ENCODE measurements around the gene OLFML1. TPM values are rescaled to one million over a fixed set of nuclear protein-coding genes. Genes with fewer than 3 reads are reported as not detected.
A peak's percentile ranks its signal among the peaks of the same experiment; 100 is the strongest.

OLFML1 gene
- total RNA-seq, 1 experiment from 2014 or later, result not detected

DNA sequence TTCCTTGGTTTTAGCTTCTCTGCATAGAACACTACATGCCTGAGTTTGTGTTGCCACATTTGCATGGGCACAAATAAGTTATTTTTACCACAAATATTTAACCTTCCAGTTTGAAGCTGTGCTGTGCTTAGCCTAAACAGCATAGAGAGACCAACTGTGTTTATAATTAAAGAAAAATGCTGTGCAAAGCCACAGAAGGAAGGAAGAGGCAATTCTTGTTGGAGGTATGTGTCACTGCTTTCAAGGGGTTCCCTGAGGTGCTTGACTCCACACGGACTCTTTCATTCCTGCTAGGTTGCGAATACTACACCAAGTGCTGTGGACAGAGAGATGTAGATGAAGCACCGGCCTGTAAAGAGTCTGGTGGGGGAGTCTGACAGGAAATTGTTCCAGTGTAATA, 47.6 kb upstream of the OLFML1 start:
- H4K20me1 ChIP-seq (ENCODE audit: control insufficient read depth, insufficient read depth, insufficient read length), result no peaks in the 10 kb centered on the region
- WGBS (ENCODE audit: extremely low coverage, insufficient read length, low lambda C conversion rate), result no CpG with 5 or more reads among the region's 3 CpGs
- H4K91ac ChIP-seq (ENCODE audit: insufficient read length, low read depth, low read length), result no peak overlapping the region
- peaks cover 14 to 18% of the 10 kb centered on the region in 2 experiments for H3K4me1 Mint-ChIP-seq
- no peak overlapping the region for H3K18ac ChIP-seq (ENCODE audit: insufficient read length, low read depth, low read length)
- no peak overlapping the region for H2BK5ac ChIP-seq (ENCODE audit: insufficient read length, low read length)
- H2AK5ac ChIP-seq (ENCODE audit: insufficient read length, low read length), result no peak overlapping the region
- H3K27ac ChIP-seq (ENCODE audit: insufficient read length, low read depth, low read length), result no peak overlapping the region
- no peak overlapping the region for H4K8ac ChIP-seq (replicated peaks; ENCODE audit: insufficient read length, low read depth, low read length)
- H3K9ac ChIP-seq (ENCODE audit: extremely low read depth, insufficient read length, low read length), result no peak overlapping the region
- H3K9me3 Mint-ChIP-seq, result no peaks in the 10 kb centered on the region
- no peaks in the 10 kb centered on the region for H3K79me1 ChIP-seq (ENCODE audit: insufficient read depth, low read depth, low read length, poor library complexity, severe bottlenecking)
- no peaks in the 10 kb centered on the region for H3K23me2 ChIP-seq (ENCODE audit: insufficient read length, low read depth, low read length, poor library complexity, severe bottlenecking)
- H3K27ac Mint-ChIP-seq, result peak overlapping the region in 1 of 3 experiments; percentile 45; a peak in 1 of 7 replicates
- no peak overlapping the region for H2AFZ ChIP-seq (ENCODE audit: low read length)
- H2BK120ac ChIP-seq (ENCODE audit: low read depth, low read length, poor library complexity, severe bottlenecking), result no peak overlapping the region
- H3K36me3 Mint-ChIP-seq (ENCODE audit: insufficient read depth in 1 of 3, low read depth in 3 of 3), result no peaks in the 10 kb centered on the region
- no peaks in the 10 kb centered on the region for H3K27me3 ChIP-seq (ENCODE audit: insufficient read depth, low read length)
- H3K9me3 ChIP-seq (ENCODE audit: control insufficient read depth, low read depth, low read length), result no peaks in the 10 kb centered on the region
- no peak overlapping the region for H3K23ac ChIP-seq (ENCODE audit: insufficient read length, low read depth, low read length)
- H2BK12ac ChIP-seq (ENCODE audit: insufficient read length, low read depth, low read length), result no peak overlapping the region
- H2BK20ac ChIP-seq (ENCODE audit: low read depth, low read length, poor library complexity, severe bottlenecking), result no peak overlapping the region
- no peaks in the 10 kb centered on the region; the same call in 1 of the 2 replicates for H3K27me3 Mint-ChIP-seq (ENCODE audit: low read depth)
- no peak overlapping the region for H4K5ac ChIP-seq (ENCODE audit: insufficient read length, low read depth, low read length)
- DNase-seq, result no peak
- no peaks in the 10 kb centered on the region; the same call in 1 of the 2 replicates for H3K4me1 ChIP-seq (ENCODE audit: insufficient read depth, low read length)
- no peak for TF ChIP-seq CTCF (conservative IDR thresholded peaks at IDR 0.05)
- no peak overlapping the region for H2BK15ac ChIP-seq (ENCODE audit: low read depth, low read length)
- no peak overlapping the region for H3K56ac ChIP-seq (ENCODE audit: insufficient read length, low read depth, low read length)
- H3K4ac ChIP-seq (ENCODE audit: low read depth, low read length), result no peak overlapping the region
- H3T11ph ChIP-seq (ENCODE audit: low read length), result no peak overlapping the region
- H3K79me2 ChIP-seq (ENCODE audit: insufficient read depth, low read length), result no peaks in the 10 kb centered on the region
- no peak overlapping the region for H3K4me2 ChIP-seq (ENCODE audit: insufficient read depth, insufficient read length, low read length)
- H3K14ac ChIP-seq (ENCODE audit: insufficient read depth, low read length), result no peak overlapping the region
- H3K4me3 Mint-ChIP-seq, result no peak overlapping the region
